Urinary bladder (tissue), 4 donors: Measurements from ENCODE around the gene VIPR2. TPM values are rescaled to one million over a fixed set of nuclear protein-coding genes. Genes with fewer than 3 reads are reported as not detected.
"Not testable (repeated sequence)": the region's sequence is repeated elsewhere in the genome, so short reads cannot be mapped to it uniquely, and the experiment has no call there.

Experiments
- DNase-seq: peaks from one replicate; pipeline ENCODE4 v3.0.0-alpha.2; 2015; ENCODE audit errors: extremely low spot score
- H3K27ac ChIP-seq: one replicate; pipeline ENCODE4 v1.5.1; 2013; ENCODE audit warnings: low read depth, mild to moderate bottlenecking, moderate library complexity
- H3K36me3 ChIP-seq: one replicate; pipeline ENCODE4 v1.6.1; 2013; ENCODE audit warnings: mild to moderate bottlenecking, moderate library complexity; ENCODE audit not compliant: insufficient read depth
- H3K4me1 ChIP-seq: one replicate; pipeline ENCODE4 v1.6.1; 2013; ENCODE audit warnings: mild to moderate bottlenecking, moderate library complexity; ENCODE audit not compliant: insufficient read depth
- H3K4me3 ChIP-seq: one replicate; pipeline ENCODE4 v1.5.1; 2013; ENCODE audit warnings: low read depth, low read length
- WGBS: extraction: QIAGEN DNeasy Blood & Tissue Kit; methylation state at CpG from one replicate; pipeline ENCODE4 v1.1.7; 2013; 5-methylcytosine and 5-hydroxymethylcytosine counted together
- polyA plus RNA-seq: library from polyadenylated mRNA; stranded (reverse); fragments of 200-250 nt; gene quantifications from one replicate; pipeline ENCODE4 v1.2.3, GENCODE V29; 2013
- total RNA-seq: library from RNA; depleted of rRNA; stranded (reverse); fragments of >200 nt; gene quantifications from one replicate; pipeline ENCODE4 v1.2.3, GENCODE V29; 2014
- donor health status: healthy with polysubstance abuse.
- donor health status: healthy.

The VIPR2 gene, protein sequence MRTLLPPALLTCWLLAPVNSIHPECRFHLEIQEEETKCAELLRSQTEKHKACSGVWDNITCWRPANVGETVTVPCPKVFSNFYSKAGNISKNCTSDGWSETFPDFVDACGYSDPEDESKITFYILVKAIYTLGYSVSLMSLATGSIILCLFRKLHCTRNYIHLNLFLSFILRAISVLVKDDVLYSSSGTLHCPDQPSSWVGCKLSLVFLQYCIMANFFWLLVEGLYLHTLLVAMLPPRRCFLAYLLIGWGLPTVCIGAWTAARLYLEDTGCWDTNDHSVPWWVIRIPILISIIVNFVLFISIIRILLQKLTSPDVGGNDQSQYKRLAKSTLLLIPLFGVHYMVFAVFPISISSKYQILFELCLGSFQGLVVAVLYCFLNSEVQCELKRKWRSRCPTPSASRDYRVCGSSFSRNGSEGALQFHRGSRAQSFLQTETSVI
- total RNA-seq (2.0 TPM), polyA plus RNA-seq (7.8 TPM)

DNA sequence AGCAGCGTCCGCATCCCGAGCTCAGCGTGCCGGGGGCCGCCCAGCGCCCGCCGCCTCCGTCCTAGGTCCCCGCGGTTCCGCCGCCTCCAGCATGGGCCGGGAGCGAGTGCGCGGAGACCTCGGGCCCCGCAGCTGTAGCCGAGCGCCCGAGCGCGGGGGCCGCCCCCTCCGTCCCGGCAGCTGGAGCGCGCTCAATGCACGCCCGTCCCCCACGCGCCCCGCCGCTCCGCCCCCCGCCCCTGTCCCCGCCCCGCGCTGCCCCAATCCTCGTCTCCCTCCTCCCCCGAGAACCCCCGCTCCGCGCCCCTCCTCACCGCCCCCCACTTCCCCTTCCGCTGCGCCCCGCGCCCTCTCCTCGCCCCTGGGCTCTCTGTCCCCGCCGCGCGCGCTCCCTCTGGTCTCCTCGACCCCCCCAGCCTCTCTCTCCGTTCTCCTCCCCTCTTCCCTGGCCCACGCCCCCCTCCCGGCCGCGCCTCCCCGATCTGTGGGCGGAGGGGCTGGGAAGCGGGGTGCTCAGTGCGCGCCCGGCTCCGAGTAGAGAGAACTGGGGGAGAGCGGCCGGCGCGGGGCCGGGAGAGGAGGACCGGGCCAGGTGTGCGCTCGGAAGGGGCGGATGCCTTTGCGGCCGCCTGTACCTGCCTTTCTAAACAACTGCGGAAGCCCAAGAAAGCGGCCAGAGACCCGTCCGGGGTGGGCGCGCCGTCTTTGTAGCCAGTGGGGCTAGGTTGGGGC, at the start of gene VIPR2:
TSS of gene VIPR2 (minus strand) at position 110 of the 732 bp plus-strand sequence. CDS start at position 14, 96 bp downstream.
- no peak for DNase-seq
- H3K4me1 ChIP-seq = no peaks in the 10 kb centered on the region
- WGBS = under 1% methylated on average over 85 of the region's 88 CpGs

DNA sequence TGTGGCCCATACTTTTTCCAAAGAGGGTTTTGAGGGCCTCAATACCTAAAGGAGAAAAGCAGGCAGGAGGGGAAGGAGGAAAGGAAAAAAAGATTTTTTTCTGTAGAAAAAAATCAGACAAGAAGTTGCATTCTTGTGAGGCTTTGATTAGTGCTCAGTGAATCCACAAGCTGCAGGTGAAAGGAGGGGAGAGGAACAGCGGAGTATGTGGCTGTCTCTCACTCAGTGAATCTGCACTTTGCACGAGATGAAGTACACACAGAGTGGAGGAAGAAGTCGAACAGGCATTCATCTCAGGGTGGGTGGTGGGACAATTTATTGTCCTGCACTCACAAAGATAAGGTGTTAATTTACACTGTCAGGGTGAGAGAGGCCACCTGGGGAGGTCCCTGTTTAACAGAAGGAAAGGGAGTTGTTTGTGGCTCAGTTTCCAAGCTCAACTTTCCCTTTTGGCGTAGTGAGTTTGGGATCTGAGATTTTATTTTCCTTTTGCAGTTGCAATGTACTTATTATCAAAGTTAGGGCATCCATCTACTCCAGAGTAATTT, 49.0 kb upstream of the VIPR2 start:
- no peak overlapping the region for H3K4me3 ChIP-seq
- H3K36me3 ChIP-seq = no peaks in the 10 kb centered on the region
- no peak overlapping the region for H3K27ac ChIP-seq
- H3K4me1 ChIP-seq = no peaks in the 10 kb centered on the region
- DNase-seq = no peak
- WGBS = 73% methylated on average over 4 of the region's 4 CpGs

More for the DNA sequence above, at the start of gene VIPR2:
- H3K4me3 ChIP-seq = peak within 1 kb of the TSS; percentile 90
- H3K27ac ChIP-seq = peak within 1 kb of the TSS; percentile 62
- H3K36me3 ChIP-seq = no peaks in the 10 kb centered on the region

DNA sequence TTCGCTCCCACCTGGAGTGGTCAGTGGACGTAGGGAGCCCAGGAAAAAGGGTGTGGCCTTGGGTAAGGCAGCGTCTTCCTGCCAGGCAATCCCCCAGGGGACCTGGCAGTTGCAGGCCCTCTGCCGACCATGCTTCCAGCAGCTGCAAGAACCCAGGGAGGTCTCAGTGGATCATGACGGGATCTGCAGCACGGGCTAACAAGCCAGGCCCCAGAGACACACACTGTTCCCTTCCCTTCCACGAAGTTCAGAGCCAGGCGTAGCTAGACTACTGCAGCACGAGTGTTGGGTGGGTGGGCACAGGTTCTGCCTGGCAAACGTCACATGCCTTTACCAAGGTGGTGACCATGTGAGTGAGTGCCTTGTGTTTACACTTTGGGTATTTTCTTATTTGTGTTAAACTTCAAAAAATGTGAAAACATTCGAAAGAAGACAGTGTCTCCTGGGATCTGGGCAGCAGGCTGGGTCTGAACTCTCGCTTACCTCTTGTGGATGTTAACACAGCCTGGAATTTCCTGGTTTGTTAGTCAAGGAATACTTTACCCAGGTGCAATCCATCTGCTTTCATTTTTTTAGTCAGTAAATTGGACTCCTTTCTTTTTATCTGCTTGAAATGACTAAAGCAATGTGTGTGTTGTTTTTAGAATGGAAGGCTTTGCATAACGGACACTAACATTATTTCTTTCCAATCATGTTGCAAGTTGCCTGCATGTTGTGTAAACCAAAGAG, 48.2 kb upstream of the VIPR2 start:
- Histone ChIP-seq H3K27ac (no peak overlapping the region), H3K36me3 (no peaks in the 10 kb centered on the region), H3K4me1 (no peaks in the 10 kb centered on the region), H3K4me3 (no peak overlapping the region)
- DNase-seq = no peak
- WGBS = 64% methylated on average over 13 of the region's 13 CpGs

DNA sequence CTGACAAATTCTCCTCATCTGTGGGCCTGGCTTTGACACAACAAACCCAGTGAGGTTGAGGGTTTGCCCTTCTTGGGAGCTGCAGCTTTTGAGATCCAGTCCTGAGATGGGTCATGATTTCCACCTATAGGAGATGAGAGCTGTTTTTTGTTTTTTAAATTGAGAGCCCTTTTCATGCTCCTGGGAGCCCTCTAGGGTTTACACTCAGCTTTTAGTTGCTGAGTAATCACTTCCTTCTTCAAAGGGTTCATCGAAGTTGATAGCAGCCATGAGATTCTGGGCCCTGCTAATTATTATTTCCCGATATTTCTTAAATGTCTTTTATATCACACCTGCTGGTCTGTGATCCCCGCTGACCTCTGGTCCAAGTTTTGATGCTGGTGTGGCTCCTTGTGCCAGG, 47.3 kb upstream of the VIPR2 start:
- Histone ChIP-seq H3K36me3 (no peaks in the 10 kb centered on the region), H3K4me1 (no peaks in the 10 kb centered on the region), H3K27ac (no peak overlapping the region), H3K4me3 (no peak overlapping the region)
- WGBS = 85% methylated on average over 3 of the region's 3 CpGs
- no peak for DNase-seq

DNA sequence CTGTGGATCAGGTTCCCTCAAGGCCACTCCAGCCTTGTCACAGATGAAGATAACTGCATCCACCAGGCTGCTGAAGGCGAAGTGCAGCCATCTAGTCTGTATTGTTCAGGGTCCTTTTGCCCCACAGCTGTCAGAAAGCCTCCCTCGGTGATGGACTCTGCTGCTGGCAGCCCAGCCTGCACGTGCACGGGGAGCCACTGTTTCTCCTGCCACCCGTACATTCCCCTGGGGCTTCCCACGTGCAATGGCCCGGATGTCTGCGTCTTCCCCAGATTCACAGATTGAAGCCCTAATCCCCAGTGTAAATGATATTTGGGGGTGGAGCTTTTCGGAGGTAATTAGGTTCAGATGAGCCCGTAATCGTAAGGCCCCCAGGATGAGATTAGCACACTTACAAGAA, 46.6 kb upstream of the VIPR2 start:
- no peaks in the 10 kb centered on the region for H3K36me3 ChIP-seq
- 56% methylated on average over 11 of the region's 11 CpGs for WGBS
- no peak overlapping the region for H3K4me3 ChIP-seq
- H3K27ac ChIP-seq = no peak overlapping the region
- H3K4me1 ChIP-seq = no peaks in the 10 kb centered on the region
- DNase-seq = no peak

DNA sequence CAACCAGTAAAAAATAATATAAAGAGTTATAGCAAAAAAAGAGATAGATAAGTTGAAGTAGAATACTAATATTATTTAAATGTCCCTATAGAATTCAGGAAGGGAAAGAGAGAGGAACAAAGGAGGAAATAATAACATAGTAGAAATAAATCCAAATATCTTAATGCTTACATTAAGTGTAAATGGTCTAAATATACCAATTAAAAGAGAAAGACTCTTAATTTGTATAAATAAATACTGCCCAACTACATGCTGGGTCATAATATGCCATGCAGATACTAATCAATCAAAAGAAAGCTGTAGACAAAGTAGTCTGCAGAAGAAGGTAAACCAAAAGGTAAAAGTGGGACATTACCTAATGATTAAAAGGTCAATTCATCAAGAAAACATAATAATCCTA, 43.3 kb upstream of the VIPR2 start:
- DNase-seq = no peak
- no peaks in the 10 kb centered on the region for H3K4me1 ChIP-seq
- no peak overlapping the region for H3K27ac ChIP-seq
- no peaks in the 10 kb centered on the region for H3K36me3 ChIP-seq
- H3K4me3 ChIP-seq = no peak overlapping the region

DNA sequence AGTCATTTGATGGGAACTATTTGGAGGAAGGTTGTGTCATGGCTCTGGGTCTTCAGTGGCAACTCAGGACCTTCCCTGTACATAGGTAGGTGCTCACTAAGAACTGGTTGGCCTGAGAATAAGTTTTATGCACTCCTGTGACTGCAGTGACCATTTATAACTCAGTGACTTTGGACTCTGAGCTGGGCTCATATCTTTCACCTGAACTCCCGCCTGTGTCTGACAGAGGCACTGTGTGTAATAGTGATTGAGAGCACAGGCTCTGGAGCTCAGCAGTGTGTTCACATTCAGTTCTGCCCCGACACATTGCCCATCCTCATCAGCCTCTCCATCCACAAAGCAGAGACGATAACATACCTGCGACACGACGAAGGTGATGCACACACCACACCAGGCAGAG, 34.6 kb upstream of the VIPR2 start:
- no peak for DNase-seq
- no peak overlapping the region for H3K27ac ChIP-seq
- H3K4me3 ChIP-seq = no peak overlapping the region
- H3K4me1 ChIP-seq = no peaks in the 10 kb centered on the region
- 95% methylated on average over 6 of the region's 6 CpGs for WGBS
- H3K36me3 ChIP-seq = no peaks in the 10 kb centered on the region

DNA sequence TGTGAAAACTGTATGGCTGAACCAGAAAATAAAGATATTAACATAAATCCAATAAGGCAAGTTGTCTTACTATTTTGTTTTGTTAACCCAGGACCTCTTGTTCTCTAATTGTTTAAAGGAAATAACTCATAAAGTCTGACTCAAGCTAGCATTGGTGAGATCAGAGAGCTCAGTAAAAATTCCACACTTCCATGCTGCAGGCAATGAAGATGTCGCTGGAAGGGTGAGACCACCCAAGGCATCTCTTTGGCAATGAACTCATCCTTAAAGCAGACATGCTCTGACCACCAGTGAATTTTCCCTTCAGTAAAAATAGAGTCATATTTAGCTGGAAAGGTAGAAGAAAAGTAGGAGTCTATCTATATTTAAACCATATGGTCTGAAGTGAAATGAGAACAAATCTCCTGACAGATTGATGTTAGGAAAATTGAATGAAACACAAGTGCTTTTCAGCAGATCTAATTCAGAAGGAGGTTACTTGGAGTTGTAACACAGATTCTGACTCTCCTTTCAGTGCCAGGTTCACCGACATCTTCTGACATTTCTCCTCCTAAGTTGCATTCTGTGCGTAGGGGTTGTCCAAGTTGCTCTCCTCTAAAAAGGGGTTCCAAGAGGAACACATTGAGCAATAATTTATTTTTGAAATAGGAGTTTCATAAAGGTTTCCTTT, 32.8 kb upstream of the VIPR2 start:
- no peaks in the 10 kb centered on the region for H3K36me3 ChIP-seq
- H3K4me3 ChIP-seq = no peak overlapping the region
- WGBS = 42% methylated on average over 3 of the region's 3 CpGs
- H3K27ac ChIP-seq = no peak overlapping the region
- no peaks in the 10 kb centered on the region for H3K4me1 ChIP-seq
- DNase-seq = peak; percentile 35

DNA sequence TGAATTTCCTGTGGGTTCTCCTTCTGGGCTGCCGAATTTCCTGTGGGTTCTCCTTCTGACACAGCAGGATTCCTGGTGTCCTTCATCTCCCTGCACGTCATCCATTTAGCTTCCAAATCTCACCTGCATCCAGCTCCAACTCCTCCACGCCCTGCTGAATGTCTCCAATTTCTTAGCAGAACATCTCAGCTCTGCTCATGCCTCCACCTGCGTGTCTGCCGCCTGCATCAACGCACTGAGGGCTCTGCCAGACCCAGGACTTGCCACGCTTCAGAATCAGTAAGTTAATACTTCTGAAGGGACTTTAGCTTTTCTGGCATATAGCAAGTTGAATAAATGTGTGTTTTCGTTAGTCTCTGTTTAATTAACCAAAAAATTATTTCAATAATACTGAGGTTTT, 31.1 kb upstream of the VIPR2 start:
- H3K4me1 ChIP-seq = no peaks in the 10 kb centered on the region
- 86% methylated on average over 8 of the region's 8 CpGs for WGBS
- H3K4me3 ChIP-seq = no peak overlapping the region
- H3K36me3 ChIP-seq = no peaks in the 10 kb centered on the region
- DNase-seq = no peak
- no peak overlapping the region for H3K27ac ChIP-seq

DNA sequence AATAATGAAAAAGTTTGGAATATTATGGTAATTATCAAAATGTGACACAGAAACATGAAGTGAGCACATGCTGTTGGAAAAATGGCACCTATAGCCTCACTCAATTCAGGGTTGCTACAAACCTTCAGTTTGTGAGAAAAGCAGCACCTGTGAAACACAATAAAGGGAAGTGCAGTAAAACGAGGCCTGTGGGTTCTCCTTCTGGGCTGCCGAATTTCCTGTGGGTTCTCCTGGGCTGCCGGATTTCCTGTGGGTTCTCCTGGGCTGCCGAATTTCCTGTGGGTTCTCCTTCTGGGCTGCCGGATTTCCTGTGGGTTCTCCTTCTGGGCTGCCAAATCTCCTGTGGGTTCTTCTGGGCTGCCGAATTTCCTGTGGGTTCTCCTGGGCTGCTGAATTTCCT, 30.4 kb upstream of the VIPR2 start:
- not testable (repeated sequence) for H3K36me3 ChIP-seq, H3K4me1 ChIP-seq, H3K27ac ChIP-seq, DNase-seq, H3K4me3 ChIP-seq
- WGBS = 83% methylated on average over 6 of the region's 6 CpGs

DNA sequence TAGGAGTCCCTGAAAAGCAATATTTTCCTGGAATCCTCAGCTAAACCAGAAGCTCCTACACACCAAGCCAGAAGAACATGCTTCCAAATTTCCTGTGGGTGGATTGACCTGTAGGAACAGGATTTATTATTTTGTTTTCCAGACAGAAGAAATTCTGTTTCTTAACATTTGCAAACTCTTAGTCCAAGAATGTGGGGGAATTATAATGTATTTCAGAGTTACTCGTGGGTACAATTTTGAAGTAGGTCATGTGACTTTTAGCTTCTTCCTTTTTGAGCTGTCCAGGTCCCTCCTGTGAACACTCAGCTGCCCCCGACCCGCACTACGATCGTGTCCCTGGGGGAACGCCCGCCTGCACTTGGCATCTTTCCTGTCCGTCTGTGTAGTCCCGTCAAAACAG, 27.7 kb upstream of the VIPR2 start:
- Histone ChIP-seq H3K27ac (no peak overlapping the region), H3K4me1 (no peaks in the 10 kb centered on the region), H3K4me3 (no peak overlapping the region), H3K36me3 (no peaks in the 10 kb centered on the region)
- DNase-seq = no peak
- WGBS = 86% methylated on average over 9 of the region's 9 CpGs

DNA sequence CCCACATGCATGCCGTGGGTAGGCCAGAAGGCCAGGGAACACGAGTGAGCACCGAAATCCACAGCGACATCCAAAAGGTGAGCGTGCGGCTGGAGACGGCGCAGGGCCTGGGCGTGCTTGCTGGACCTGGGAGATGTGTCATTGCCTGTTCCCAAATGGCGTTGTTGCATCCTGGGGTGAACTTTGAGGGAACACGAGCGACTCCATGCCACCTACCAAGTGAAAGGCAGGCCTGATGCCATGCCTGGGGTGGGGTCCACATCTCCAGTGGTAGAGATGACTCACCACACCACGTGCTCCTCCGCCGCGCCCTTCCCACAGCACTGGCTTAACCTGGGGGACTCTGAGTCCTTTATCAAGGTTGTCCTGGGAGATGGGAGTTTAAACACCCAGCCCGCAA, 24.7 kb upstream of the VIPR2 start:
- Histone ChIP-seq H3K36me3 (no peaks in the 10 kb centered on the region), H3K4me1 (no peaks in the 10 kb centered on the region), H3K4me3 (no peak overlapping the region), H3K27ac (no peak overlapping the region)
- 91% methylated on average over 17 of the region's 17 CpGs for WGBS
- DNase-seq = no peak

DNA sequence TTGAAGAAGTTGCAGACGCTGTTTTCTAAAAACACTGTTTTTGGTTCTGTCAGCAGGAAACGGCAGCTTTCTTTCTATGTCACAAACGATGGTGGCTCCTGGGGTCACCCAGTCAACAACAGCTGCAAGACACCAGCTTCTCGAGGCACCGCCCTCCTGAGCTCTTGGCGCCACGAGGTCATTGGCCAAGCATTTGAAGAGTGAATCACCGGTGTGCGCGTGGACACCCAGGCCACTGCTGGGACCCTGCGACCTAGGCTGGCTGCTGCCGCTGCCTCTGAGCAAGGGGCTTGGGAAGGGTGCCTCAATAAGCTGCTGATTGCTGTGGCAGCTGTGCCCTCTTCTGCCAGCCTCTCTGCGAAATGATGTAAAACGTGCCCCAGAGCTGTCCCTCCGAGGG, 22.5 kb upstream of the VIPR2 start:
- Histone ChIP-seq H3K36me3 (no peaks in the 10 kb centered on the region), H3K4me3 (no peak overlapping the region), H3K27ac (no peak overlapping the region), H3K4me1 (no peaks in the 10 kb centered on the region)
- 86% methylated on average over 15 of the region's 15 CpGs for WGBS
- DNase-seq = no peak
